Measurements from ENCODE around the gene NUDT5. TPM values are rescaled to one million over a fixed set of nuclear protein-coding genes. Genes with fewer than 3 reads are reported as not detected.

NUDT5 gene
- total and polyA plus RNA-seq, 2 of the 13 experiments (the other 11 are each of a cell fraction or from before 2014, with no cell fraction given): 79.6 to 134 TPM

- TF ChIP-seq ZNF253 (CRISPR knock-in tag; IDR thresholded peaks at IDR 0.05; ENCODE audit: borderline replicate concordance): no peak
- TF ChIP-seq SRY (CRISPR knock-in tag; IDR thresholded peaks at IDR 0.05): no peak
- no peak for TF ChIP-seq GABPA (IDR thresholded peaks at IDR 0.05; ENCODE audit: low read depth, low read length)
- TF ChIP-seq GABPA (CRISPR knock-in tag; IDR thresholded peaks at IDR 0.05; ENCODE audit: low read depth): peak; percentile 17; the same call in 1 of the 2 replicates
- no peak for TF ChIP-seq ZMAT5 (CRISPR knock-in tag; IDR thresholded peaks at IDR 0.05; ENCODE audit: borderline replicate concordance, low read depth)
- TF ChIP-seq ZNF260 (CRISPR knock-in tag; IDR thresholded peaks at IDR 0.05; ENCODE audit: borderline replicate concordance, low read depth): no peak
- peak; percentile 56; the same call in 1 of the 2 replicates for TF ChIP-seq BCL6 (CRISPR knock-in tag; IDR thresholded peaks at IDR 0.05)
- TF ChIP-seq GZF1 (CRISPR knock-in tag; IDR thresholded peaks at IDR 0.05): peak; percentile 92
- TF ChIP-seq SALL1 (CRISPR knock-in tag; IDR thresholded peaks at IDR 0.05): peak; percentile 97
- peak; percentile 36; the same call in 1 of the 2 replicates for TF ChIP-seq ELF3 (CRISPR knock-in tag; IDR thresholded peaks at IDR 0.05)
- no peak for TF ChIP-seq HDAC6 (IDR thresholded peaks at IDR 0.05; ENCODE audit: low read depth, low read length)
- no peak for TF ChIP-seq FOXP1 (IDR thresholded peaks at IDR 0.05)
- TF ChIP-seq FOXP1 (CRISPR knock-in tag; IDR thresholded peaks at IDR 0.05): peak; percentile 34; the same call in 1 of the 2 replicates
- peak; percentile 90 for TF ChIP-seq HNF4G (IDR thresholded peaks at IDR 0.05; ENCODE audit: borderline replicate concordance, low read depth, low read length)
- peak; percentile 24; the same call in 1 of the 2 replicates for TF ChIP-seq HNF4G (CRISPR knock-in tag; IDR thresholded peaks at IDR 0.05; ENCODE audit: borderline replicate concordance, low read depth)
- TF ChIP-seq FOXO1 (CRISPR knock-in tag; IDR thresholded peaks at IDR 0.05): peak; percentile 27; the same call in 1 of the 2 replicates
- TF ChIP-seq ZNF512B (CRISPR knock-in tag; IDR thresholded peaks at IDR 0.05; ENCODE audit: borderline replicate concordance): no peak
- TF ChIP-seq ZNF441 (CRISPR knock-in tag; IDR thresholded peaks at IDR 0.05; ENCODE audit: borderline replicate concordance): no peak
- TF ChIP-seq PAXIP1 (CRISPR knock-in tag; conservative IDR thresholded peaks at IDR 0.05): peak; percentile 88
- TF ChIP-seq FUBP1 (CRISPR knock-in tag; IDR thresholded peaks at IDR 0.05; ENCODE audit: borderline replicate concordance): no peak
- peak; percentile 70 for TF ChIP-seq ZNF331 (CRISPR knock-in tag; IDR thresholded peaks at IDR 0.05)
- TF ChIP-seq CEBPG (CRISPR knock-in tag; IDR thresholded peaks at IDR 0.05): peak; percentile 67
Observed at GRCh38 chr10:12156367-12157123, 39.1 kb downstream of the NUDT5 start (continued).

Data from HepG2 (cell line).